ACC112 (cell line): Measurements from ENCODE around the gene DNAH9.

ENCODE experiments used
- H2AFZ ChIP-seq: fragments of 200-600 bp; sonication (generic); one replicate; pipeline ENCODE4 v1.6.0; 2017; ENCODE audit warnings: antibody characterized with exemption, low read length; ENCODE audit not compliant: unreplicated experiment
- H3K27ac ChIP-seq: fragments of 200-600 bp; sonication (generic); 2 replicates; pipeline ENCODE4 v1.5.1; 2014; ENCODE audit warnings: low read depth, mild to moderate bottlenecking, antibody characterized with exemption, low read length, moderate library complexity
- H3K27me3 ChIP-seq: fragments of 200-600 bp; sonication (generic); 2 replicates; pipeline ENCODE4 v1.6.1; 2014; ENCODE audit warnings: mild to moderate bottlenecking, antibody characterized with exemption, low read length, moderate library complexity, mixed read lengths; ENCODE audit not compliant: insufficient read depth
- H3K36me3 ChIP-seq: fragments of 200-600 bp; sonication (generic); 2 replicates; pipeline ENCODE4 v1.6.1; 2016; ENCODE audit warnings: mild to moderate bottlenecking, antibody characterized with exemption, low read length, moderate library complexity, mixed read lengths; ENCODE audit not compliant: insufficient read depth
- H3K4me1 ChIP-seq: fragments of 200-600 bp; sonication (generic); one replicate; pipeline ENCODE4 v1.6.1; 2016; ENCODE audit warnings: low read length, mixed read lengths; ENCODE audit not compliant: insufficient read depth, unreplicated experiment, control insufficient read depth
- H3K4me3 ChIP-seq: fragments of 200-600 bp; sonication (generic); 2 replicates; pipeline ENCODE4 v1.5.1; 2014; ENCODE audit warnings: mild to moderate bottlenecking, low read depth, low read length
- H3K79me2 ChIP-seq: fragments of 200-600 bp; sonication (generic); one replicate; pipeline ENCODE4 v1.6.0; 2016; ENCODE audit warnings: low read length; ENCODE audit not compliant: control insufficient read depth, unreplicated experiment, insufficient read depth

The DNAH9 gene

DNA sequence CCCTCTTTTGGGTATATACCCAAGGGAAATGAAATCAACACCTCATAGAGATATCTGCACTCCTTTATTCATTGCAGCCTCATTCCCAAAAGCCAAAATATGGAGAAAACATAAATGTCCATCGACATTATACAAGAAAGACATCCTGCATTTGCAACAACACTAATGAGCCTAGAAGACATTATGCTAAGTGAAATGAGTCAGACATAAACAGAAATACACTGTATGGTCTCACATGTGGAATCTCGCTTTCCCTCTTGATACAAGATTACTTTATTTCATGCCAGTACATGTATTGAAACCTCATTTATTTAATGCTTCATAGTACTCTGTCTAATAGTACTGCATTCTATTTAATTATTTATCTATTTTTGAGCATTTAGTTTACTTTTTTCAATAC lies 241.8 kb downstream of the DNAH9 start:
- Histone ChIP-seq H3K4me3 (no peak overlapping the region), H3K27me3 (no peaks in the 10 kb centered on the region), H2AFZ (no peak overlapping the region), H3K27ac (no peak overlapping the region), H3K79me2 (no peaks in the 10 kb centered on the region), H3K4me1 (no peaks in the 10 kb centered on the region), H3K36me3 (no peaks in the 10 kb centered on the region)

DNA sequence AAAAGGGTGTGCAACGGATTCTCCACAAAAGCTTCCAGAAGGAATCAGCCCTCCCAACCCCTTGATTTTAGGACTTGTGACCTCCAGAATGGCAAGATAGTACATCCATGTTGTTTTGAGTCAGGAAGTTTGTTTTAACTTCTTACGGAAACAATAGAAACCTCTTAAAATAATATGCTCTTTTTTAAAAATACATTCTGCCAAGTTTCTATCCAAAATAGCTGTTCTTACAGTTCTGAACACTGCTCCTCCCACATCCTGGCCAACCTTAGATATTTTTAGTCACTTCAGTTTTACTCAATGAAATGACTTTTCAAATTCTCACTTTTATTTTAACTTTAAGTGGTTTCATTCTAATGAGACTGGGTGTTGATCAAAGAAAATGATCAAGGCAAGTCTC lies 242.6 kb downstream of the DNAH9 start:
- no peaks in the 10 kb centered on the region for H3K36me3 ChIP-seq
- H3K27ac ChIP-seq: no peak overlapping the region
- H3K4me3 ChIP-seq: no peak overlapping the region
- H3K79me2 ChIP-seq: no peaks in the 10 kb centered on the region
- no peaks in the 10 kb centered on the region for H3K27me3 ChIP-seq
- no peaks in the 10 kb centered on the region for H3K4me1 ChIP-seq
- H2AFZ ChIP-seq: no peak overlapping the region

DNA sequence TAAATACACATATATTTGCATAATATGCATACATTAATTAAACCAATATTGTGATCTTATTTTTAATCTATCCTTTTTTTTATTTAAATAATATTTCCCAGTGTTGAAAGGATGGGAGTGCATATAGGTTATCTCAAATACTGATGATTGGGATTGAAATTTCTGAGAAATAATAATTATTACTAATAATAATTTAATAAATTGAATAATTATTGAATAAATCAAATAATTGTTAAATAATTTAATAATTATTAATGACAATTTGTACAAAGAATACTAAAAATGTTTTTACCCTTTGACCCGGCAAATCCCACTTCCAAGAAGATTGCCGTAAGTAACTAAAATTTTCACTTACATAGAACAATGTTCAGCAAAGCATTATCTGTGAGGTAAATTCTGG lies 250.1 kb downstream of the DNAH9 start:
- no peaks in the 10 kb centered on the region for H3K36me3 ChIP-seq
- no peaks in the 10 kb centered on the region for H3K4me1 ChIP-seq
- H3K27ac ChIP-seq: no peak overlapping the region
- H2AFZ ChIP-seq: no peak overlapping the region
- no peak overlapping the region for H3K4me3 ChIP-seq
- H3K79me2 ChIP-seq: no peaks in the 10 kb centered on the region
- no peaks in the 10 kb centered on the region for H3K27me3 ChIP-seq

DNA sequence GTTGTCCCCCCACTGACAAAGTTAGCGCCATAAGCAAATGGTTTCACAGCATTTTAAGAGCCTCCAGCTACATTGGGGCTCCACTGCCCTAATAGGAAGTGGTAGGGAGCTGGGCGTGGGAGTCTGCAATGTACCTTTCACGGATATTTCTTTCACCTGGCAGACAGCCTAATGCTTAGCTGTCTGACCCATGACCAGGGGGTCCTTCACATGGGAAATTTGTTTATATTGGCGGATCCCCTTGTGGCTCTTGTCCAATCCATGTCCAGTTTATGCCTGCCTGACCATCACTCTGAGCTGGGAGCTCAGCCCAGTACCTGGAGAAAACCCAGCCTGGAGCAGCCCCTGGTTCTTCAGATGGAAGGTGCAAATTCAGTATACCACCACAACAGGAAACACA lies 254.0 kb downstream of the DNAH9 start:
- no peak overlapping the region for H3K4me3 ChIP-seq
- H3K27ac ChIP-seq: no peak overlapping the region
- no peaks in the 10 kb centered on the region for H3K4me1 ChIP-seq
- H2AFZ ChIP-seq: no peak overlapping the region
- H3K27me3 ChIP-seq: no peaks in the 10 kb centered on the region
- no peaks in the 10 kb centered on the region for H3K36me3 ChIP-seq
- H3K79me2 ChIP-seq: no peaks in the 10 kb centered on the region

DNA sequence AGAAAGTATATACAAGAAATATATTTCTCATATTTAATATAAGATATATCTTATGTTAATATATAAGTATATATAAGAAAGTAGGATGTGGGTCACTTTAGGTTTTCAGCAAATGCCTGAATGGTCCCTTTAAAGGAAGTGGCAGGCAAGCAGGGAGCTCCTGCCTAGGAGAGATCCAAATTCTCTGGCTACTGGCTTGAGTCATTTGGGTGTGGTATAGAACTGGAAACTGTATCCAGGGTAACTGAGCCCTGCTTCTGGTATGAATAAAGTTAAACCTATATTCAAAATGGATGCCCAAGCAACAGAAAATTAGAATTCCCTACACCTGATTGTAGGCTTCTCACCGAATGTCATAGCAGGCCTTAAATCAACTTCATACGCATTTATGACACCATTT lies 254.6 kb downstream of the DNAH9 start:
- Histone ChIP-seq H3K4me3 (no peak overlapping the region), H2AFZ (no peak overlapping the region), H3K27ac (no peak overlapping the region), H3K79me2 (no peaks in the 10 kb centered on the region), H3K27me3 (no peaks in the 10 kb centered on the region), H3K4me1 (no peaks in the 10 kb centered on the region), H3K36me3 (no peaks in the 10 kb centered on the region)

DNA sequence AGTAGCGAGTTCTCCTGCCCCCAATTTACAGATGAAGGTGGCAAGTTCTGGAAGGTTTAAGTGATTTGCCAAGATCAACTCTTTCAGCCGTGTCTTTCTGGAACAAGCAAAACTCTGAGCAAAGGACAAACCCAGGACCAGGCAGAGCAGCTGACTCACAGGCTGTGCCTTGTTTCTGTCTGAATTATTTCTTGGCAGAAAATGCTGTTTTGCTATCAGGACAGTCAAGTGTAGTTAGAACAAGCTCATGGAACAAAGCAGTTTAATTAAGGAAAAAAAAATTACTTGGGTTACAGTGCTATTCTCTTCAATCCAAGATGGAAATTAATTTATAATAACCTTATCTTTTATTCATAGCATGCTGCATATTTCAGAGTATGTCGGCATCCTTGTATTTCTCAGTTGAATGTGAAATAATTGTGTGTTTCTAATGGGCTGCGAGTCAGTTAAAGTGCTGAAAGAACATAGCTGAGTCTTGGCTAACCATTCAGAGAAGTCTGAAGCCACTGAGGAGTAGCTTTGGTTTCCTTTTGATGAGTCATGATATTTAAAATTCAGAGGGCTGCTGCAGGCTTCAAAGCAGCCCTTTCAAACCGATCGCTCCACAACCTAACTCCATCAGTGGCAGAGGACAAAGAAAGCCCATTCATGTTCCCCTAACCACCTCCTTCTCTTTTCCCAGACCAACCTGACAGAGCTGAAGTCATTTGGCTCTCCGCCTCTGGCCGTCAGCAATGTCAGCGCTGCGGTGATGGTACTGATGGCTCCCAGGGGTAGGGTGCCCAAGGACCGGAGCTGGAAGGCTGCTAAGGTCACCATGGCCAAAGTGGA lies 255.3 kb downstream of the DNAH9 start:
- Histone ChIP-seq H3K27me3 (no peaks in the 10 kb centered on the region), H3K4me1 (no peaks in the 10 kb centered on the region), H3K36me3 (no peaks in the 10 kb centered on the region), H3K4me3 (no peak overlapping the region), H3K79me2 (no peaks in the 10 kb centered on the region), H3K27ac (no peak overlapping the region), H2AFZ (no peak overlapping the region)

DNA sequence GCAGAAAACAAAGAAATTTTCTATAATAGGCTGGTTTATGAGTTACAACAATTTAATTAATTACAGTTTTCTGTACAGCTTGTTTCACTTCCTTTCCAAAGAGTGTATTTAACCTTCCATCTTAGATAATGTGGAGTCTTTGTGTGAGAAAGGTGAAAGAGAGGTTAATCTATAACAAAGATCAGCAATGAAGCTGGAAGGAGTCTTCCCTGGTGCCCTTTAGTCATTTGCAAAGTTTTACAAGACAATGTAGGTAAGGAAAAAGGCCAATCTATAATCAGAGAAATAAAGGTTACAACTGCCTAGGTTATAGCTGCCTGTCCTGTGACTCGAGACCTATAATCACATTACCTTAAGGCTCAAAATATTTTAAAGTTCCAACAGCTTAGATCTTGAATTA lies 257.0 kb downstream of the DNAH9 start:
- no peaks in the 10 kb centered on the region for H3K27me3 ChIP-seq
- no peak overlapping the region for H3K4me3 ChIP-seq
- H3K79me2 ChIP-seq: no peaks in the 10 kb centered on the region
- H3K4me1 ChIP-seq: no peaks in the 10 kb centered on the region
- no peak overlapping the region for H2AFZ ChIP-seq
- no peaks in the 10 kb centered on the region for H3K36me3 ChIP-seq
- no peak overlapping the region for H3K27ac ChIP-seq

DNA sequence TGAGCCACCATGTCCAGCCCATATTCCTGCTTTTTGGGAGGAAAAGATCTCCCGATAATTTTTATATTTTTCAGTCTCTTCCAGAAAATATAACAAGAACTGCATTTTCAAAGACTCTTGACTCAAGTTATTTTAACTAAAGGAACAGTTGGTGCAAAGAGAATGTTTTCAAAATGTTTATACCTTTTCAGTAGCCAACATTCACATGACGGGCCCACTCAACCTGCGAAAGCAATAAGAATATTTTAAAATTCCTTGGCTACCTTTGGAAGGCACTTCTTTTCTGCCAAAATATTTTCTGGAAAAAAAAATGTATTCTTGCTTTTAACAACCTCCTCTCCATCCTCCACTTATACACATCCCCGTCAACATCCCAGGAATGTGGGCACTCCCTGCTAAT lies 258.7 kb downstream of the DNAH9 start:
- Histone ChIP-seq H3K27ac (no peak overlapping the region), H3K36me3 (no peaks in the 10 kb centered on the region), H3K27me3 (no peaks in the 10 kb centered on the region), H2AFZ (no peak overlapping the region), H3K4me1 (no peaks in the 10 kb centered on the region), H3K79me2 (no peaks in the 10 kb centered on the region), H3K4me3 (no peak overlapping the region)

DNA sequence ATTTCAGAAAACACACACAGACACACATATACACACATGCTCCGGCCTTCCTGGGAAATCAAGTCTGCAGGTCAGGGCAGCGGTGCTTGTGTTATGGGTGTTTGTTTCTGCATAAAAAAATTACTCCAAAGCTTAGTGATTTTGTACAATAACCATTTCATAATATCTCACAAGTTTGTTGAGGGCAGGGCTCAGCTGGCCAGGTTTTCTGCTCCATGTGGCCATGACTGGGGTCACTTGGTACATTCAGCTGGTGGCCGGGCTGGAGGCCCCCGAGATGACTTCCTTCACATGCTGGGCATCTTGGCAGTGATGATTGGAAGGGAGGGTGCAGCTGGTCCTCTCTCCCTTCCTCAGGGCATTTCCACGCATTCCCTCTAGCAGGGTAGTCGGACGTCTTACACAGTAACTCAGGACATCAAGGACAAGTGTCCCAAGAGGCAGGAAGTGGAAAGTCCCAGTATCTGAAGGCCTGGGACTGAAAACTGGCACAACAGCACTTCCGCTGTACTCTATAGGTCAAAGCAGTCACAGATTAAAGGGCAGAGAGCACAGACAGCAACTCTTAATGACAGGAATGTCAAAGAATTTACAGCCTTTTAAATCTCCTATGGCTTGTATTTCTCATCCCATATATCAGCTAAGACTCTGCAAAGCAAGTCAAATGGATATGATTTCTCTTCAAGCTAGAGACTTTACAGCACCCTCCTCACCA lies 271.6 kb downstream of the DNAH9 start:
- Histone ChIP-seq H3K4me1 (no peaks in the 10 kb centered on the region), H3K36me3 (no peaks in the 10 kb centered on the region), H3K79me2 (no peaks in the 10 kb centered on the region), H3K4me3 (no peak overlapping the region), H3K27ac (no peak overlapping the region), H3K27me3 (no peaks in the 10 kb centered on the region), H2AFZ (no peak overlapping the region)

DNA sequence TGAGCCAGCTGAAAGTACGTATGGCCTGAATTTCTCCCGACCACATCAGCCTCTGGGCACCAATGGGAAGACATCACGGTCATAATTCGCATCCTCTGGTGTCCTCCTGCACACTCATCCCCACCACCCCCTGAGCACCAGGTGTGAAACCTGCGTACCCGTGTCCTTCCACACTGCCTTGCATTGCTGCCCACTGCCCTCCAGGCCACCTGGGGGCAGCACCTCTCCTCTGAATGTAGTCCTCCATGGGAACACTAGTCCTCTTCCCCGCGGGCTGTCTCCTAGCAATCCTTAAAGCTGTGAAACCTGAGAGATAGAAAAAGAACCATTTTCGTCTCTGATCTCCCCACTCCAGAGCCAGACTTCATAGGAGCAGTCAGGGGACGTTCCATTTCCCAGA lies 273.5 kb downstream of the DNAH9 start:
- no peak overlapping the region for H2AFZ ChIP-seq
- no peaks in the 10 kb centered on the region for H3K36me3 ChIP-seq
- H3K4me1 ChIP-seq: no peaks in the 10 kb centered on the region
- H3K27ac ChIP-seq: no peak overlapping the region
- H3K4me3 ChIP-seq: no peak overlapping the region
- H3K79me2 ChIP-seq: no peaks in the 10 kb centered on the region
- H3K27me3 ChIP-seq: no peaks in the 10 kb centered on the region

DNA sequence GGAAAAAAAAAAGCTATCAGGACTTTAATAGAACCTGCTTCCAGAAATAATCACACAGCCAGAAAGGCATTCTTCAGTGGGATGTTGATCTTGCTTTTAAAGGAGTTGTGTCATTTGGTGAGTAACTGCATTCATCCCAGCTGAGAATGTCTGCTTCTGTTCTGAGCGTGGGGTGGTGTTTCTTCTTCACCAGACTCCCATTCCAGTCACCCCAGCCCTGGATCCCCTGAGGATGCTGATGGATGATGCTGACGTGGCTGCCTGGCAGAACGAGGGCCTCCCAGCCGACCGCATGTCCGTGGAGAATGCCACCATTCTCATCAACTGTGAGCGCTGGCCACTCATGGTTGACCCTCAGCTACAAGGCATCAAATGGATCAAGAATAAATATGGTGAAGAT lies 276.5 kb downstream of the DNAH9 start:
- no peaks in the 10 kb centered on the region for H3K27me3 ChIP-seq
- H2AFZ ChIP-seq: no peak overlapping the region
- H3K4me1 ChIP-seq: no peaks in the 10 kb centered on the region
- H3K79me2 ChIP-seq: no peaks in the 10 kb centered on the region
- H3K4me3 ChIP-seq: no peak overlapping the region
- H3K36me3 ChIP-seq: no peaks in the 10 kb centered on the region
- H3K27ac ChIP-seq: no peak overlapping the region
